22Rv1 (cell line): ENCODE results near the gene MTHFD2L.

Experiments
- ZFX ChIP-seq: fragments of 450-650 bp; IDR thresholded peaks from 2 replicates; pipeline ENCODE4 v1.6.1; 2017; ENCODE audit warnings: antibody characterized with exemption, borderline replicate concordance
- TF ChIP-seq, protein P1 (sequence below): fragments of 450-650 bp; IDR thresholded peaks from 2 replicates; pipeline ENCODE4 v1.5.1; 2017; ENCODE audit warnings: mild to moderate bottlenecking

- TF ChIP-seq, protein P1, sequence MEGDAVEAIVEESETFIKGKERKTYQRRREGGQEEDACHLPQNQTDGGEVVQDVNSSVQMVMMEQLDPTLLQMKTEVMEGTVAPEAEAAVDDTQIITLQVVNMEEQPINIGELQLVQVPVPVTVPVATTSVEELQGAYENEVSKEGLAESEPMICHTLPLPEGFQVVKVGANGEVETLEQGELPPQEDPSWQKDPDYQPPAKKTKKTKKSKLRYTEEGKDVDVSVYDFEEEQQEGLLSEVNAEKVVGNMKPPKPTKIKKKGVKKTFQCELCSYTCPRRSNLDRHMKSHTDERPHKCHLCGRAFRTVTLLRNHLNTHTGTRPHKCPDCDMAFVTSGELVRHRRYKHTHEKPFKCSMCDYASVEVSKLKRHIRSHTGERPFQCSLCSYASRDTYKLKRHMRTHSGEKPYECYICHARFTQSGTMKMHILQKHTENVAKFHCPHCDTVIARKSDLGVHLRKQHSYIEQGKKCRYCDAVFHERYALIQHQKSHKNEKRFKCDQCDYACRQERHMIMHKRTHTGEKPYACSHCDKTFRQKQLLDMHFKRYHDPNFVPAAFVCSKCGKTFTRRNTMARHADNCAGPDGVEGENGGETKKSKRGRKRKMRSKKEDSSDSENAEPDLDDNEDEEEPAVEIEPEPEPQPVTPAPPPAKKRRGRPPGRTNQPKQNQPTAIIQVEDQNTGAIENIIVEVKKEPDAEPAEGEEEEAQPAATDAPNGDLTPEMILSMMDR = no peak
- TF ChIP-seq ZFX = no peak
Observed at GRCh38 chr4:74157154-74157553, 764 bp upstream of the MTHFD2L start.
